ENCODE data around the gene NUDT3. TPM values are rescaled to one million over a fixed set of nuclear protein-coding genes. Genes with fewer than 3 reads are reported as not detected.
A peak's percentile ranks its signal among the peaks of the same experiment; 100 is the strongest.

The NUDT3 gene
- polyA plus RNA-seq, 3 donors: 9.3 to 33.3 (median 10.9) TPM

DNA sequence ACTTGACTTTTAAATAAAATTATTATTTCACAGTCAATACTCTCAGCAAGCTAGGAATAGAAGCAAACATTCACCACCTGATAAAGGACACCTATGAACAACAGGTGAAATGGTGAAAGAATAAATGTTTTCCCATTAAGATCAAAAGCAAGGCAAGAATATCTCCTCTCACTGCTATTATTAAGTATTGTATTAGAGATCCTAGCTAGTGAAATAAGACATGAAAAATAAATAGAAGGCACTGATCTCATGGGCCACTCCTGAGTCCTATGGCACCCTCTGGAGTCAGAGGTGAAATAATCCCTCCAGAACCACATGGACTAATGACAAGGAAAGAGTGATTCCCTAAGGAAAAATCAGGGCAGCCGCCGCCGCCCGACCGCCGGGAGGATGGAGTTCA is 4.0 kb upstream of the NUDT3 start:
- no peak overlapping the region for H3K27ac Mint-ChIP-seq
- no peaks in the 10 kb centered on the region for H3K36me3 ChIP-seq (replicated peaks in 1 of 2; ENCODE audit: control insufficient read depth in 1 of 2, insufficient read depth in 2 of 2, low read length in 2 of 2)
- no CpG with 5 or more reads among the region's 6 CpGs for WGBS (ENCODE audit: insufficient coverage)

DNA sequence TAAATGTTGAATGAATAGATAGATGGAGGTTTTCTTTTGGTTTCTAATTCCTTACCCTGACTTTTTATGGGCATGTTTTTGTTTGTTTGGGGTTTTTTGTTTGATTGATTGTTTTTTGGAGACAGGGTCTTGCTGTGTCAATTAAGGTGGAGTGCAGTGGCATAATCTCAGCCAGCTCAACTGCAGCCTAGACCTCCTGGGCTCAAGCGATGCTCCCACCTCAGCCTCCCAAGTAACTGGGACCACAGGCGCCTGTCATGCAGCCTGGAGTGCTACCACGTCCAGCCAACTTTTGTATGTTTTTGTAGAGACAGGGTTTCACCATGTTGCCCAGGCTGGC is 1.5 kb upstream of the NUDT3 start:
- H3K9me3 ChIP-seq (replicated peaks in 1 of 2; ENCODE audit: control insufficient read depth in 1 of 2, insufficient read depth in 1 of 2, low read length in 2 of 2): peaks cover 7 to 9% of the 10 kb centered on the region in 2 donors
- H3K27ac Mint-ChIP-seq: peak overlapping the region in 5 of 7 donors; percentile 45 to 68 (median 57)
- peaks cover 28 to 39% of the 10 kb centered on the region in 2 donors for H3K4me1 ChIP-seq (ENCODE audit: control insufficient read depth in 1 of 2, insufficient read depth in 2 of 2, low read length in 2 of 2)
- H2AFZ ChIP-seq (ENCODE audit: insufficient read depth, low read depth, low read length, poor library complexity, severe bottlenecking): no peak overlapping the region
- WGBS (ENCODE audit: insufficient coverage): 100% methylated on average over 2 of the region's 3 CpGs
- H3K27ac ChIP-seq (ENCODE audit: low read depth in 1 of 2, low read length in 2 of 2): no peak overlapping the region
- H3K36me3 ChIP-seq (replicated peaks in 1 of 2; ENCODE audit: control insufficient read depth in 1 of 2, insufficient read depth in 2 of 2, low read length in 2 of 2): no peaks in the 10 kb centered on the region
- no peak for DNase-seq
- peaks cover 18% of the 10 kb centered on the region for H3K4me1 Mint-ChIP-seq
- H3K4me2 ChIP-seq (replicated peaks; ENCODE audit: extremely low read depth, low read length, poor library complexity, severe bottlenecking): peak overlapping the region; percentile 79
- H3K27me3 Mint-ChIP-seq (ENCODE audit: low read depth in 3 of 3): peaks cover 0 to 4% (median 0%) of the 10 kb centered on the region in 3 donors
- H3K4me3 ChIP-seq (replicated peaks in 1 of 3; ENCODE audit: low read depth in 2 of 3, low read length in 3 of 3): peak overlapping the region in 1 of 3 experiments; percentile 23
- H3K36me3 Mint-ChIP-seq: no peaks in the 10 kb centered on the region
- H4K20me1 ChIP-seq (ENCODE audit: insufficient read depth, low read length): peaks cover 27% of the 10 kb centered on the region
- intact Hi-C loops (cut with micrococcal nuclease): loop anchor here in 1 of 2 donors (1.0 to 5.0 kb wide), 2 partner anchors 62 to 146 kb away; no protein-coding TSS in a partner anchor
- H3K9ac ChIP-seq (ENCODE audit: insufficient read depth, low read length, poor library complexity, severe bottlenecking): no peak overlapping the region
- peaks cover 42% of the 10 kb centered on the region for H3K79me2 ChIP-seq (ENCODE audit: insufficient read depth, low read length)
- H3K27me3 ChIP-seq (ENCODE audit: control insufficient read depth in 2 of 2, insufficient read depth in 2 of 2, low read length in 2 of 2): no peaks in the 10 kb centered on the region
- peaks cover 4 to 17% (median 12%) of the 10 kb centered on the region in 7 donors for H3K9me3 Mint-ChIP-seq
- H3K4me3 Mint-ChIP-seq: peak overlapping the region in 1 of 2 donors; percentile 69
- TF ChIP-seq, protein P1, sequence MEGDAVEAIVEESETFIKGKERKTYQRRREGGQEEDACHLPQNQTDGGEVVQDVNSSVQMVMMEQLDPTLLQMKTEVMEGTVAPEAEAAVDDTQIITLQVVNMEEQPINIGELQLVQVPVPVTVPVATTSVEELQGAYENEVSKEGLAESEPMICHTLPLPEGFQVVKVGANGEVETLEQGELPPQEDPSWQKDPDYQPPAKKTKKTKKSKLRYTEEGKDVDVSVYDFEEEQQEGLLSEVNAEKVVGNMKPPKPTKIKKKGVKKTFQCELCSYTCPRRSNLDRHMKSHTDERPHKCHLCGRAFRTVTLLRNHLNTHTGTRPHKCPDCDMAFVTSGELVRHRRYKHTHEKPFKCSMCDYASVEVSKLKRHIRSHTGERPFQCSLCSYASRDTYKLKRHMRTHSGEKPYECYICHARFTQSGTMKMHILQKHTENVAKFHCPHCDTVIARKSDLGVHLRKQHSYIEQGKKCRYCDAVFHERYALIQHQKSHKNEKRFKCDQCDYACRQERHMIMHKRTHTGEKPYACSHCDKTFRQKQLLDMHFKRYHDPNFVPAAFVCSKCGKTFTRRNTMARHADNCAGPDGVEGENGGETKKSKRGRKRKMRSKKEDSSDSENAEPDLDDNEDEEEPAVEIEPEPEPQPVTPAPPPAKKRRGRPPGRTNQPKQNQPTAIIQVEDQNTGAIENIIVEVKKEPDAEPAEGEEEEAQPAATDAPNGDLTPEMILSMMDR (IDR thresholded peaks at IDR 0.05): no peak

More for the DNA sequence above, 4.0 kb upstream of the NUDT3 start:
- Mint-ChIP-seq H3K27me3 (ENCODE audit: low read depth in 3 of 3) (peaks cover 0 to 2% (median 2%) of the 10 kb centered on the region in 3 donors), H3K4me1 (peaks cover 14% of the 10 kb centered on the region), H3K36me3 (no peaks in the 10 kb centered on the region), H3K9me3 (peaks cover 2 to 11% (median 8%) of the 10 kb centered on the region in 7 donors), H3K4me3 (no peak overlapping the region)
- Histone ChIP-seq H3K4me1 (ENCODE audit: control insufficient read depth in 1 of 2, insufficient read depth in 2 of 2, low read length in 2 of 2) (peaks cover 14 to 21% of the 10 kb centered on the region in 2 donors), H3K27me3 (ENCODE audit: control insufficient read depth in 2 of 2, insufficient read depth in 2 of 2, low read length in 2 of 2) (no peaks in the 10 kb centered on the region), H3K27ac (ENCODE audit: low read depth in 1 of 2, low read length in 2 of 2) (no peak overlapping the region), H3K4me2 (replicated peaks; ENCODE audit: extremely low read depth, low read length, poor library complexity, severe bottlenecking) (no peak overlapping the region), H3K9ac (ENCODE audit: insufficient read depth, low read length, poor library complexity, severe bottlenecking) (no peak overlapping the region), H2AFZ (ENCODE audit: insufficient read depth, low read depth, low read length, poor library complexity, severe bottlenecking) (no peak overlapping the region), H4K20me1 (ENCODE audit: insufficient read depth, low read length) (peaks cover 3% of the 10 kb centered on the region), H3K9me3 (replicated peaks in 1 of 2; ENCODE audit: control insufficient read depth in 1 of 2, insufficient read depth in 1 of 2, low read length in 2 of 2) (peaks cover 3 to 7% of the 10 kb centered on the region in 2 donors), H3K4me3 (replicated peaks in 1 of 3; ENCODE audit: low read depth in 2 of 3, low read length in 3 of 3) (no peak overlapping the region), H3K79me2 (ENCODE audit: insufficient read depth, low read length) (peaks cover 16% of the 10 kb centered on the region)
- intact Hi-C loops (cut with micrococcal nuclease): no loop called here
- DNase-seq: no peak
- TF ChIP-seq, protein P1 (IDR thresholded peaks at IDR 0.05): no peak
